ENCODE results near the gene KAT5. TPM values are rescaled to one million over a fixed set of nuclear protein-coding genes. Genes with fewer than 3 reads are reported as not detected.
A peak's percentile ranks its signal among the peaks of the same experiment; 100 is the strongest.

The KAT5 gene
- total and polyA plus RNA-seq, 10 of the 15 experiments (the other 5 are each of a cell fraction or from before 2014, with no cell fraction given) = 3.4 to 66.1 (median 46.3) TPM

DNA sequence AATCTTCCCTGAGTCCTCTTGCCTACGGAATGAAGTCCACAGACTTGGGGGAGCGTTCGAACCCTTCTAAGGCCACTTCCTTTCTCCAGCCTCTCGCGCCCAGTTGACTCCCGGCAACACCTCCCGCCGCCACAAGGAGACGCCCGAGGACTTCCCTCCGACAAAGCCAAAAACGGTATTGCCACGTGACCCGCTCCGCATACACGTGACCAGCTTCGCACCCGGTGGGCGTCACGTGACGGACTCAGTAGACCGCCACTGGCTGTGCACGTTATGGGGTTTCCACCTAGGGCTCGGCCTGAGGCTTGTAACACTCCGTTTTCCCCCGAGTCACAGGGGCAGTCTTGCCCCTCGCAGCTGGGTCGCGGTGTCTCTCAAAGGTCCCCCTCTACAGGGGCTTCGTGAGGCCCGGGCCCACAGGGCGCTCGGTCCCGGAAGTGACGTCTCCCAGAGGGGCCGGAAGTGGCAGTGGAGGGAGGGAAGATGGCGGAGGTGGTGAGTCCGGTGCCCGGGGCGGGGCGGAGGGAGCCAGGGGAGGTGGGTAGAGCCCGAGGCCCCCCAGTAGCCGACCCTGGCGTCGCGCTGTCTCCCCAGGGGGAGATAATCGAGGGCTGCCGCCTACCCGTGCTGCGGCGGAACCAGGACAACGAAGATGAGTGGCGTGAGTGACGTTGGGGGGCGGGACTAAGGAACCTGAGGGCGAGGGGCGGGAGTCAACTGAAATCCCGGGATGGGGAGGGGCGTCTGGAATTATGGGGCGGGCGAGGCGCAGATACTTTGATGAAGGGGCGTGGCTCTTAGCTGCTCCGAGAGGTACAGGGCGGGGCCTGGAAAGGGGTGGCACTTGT, at the start of gene KAT5 (continued):
- TF ChIP-seq, protein P1, sequence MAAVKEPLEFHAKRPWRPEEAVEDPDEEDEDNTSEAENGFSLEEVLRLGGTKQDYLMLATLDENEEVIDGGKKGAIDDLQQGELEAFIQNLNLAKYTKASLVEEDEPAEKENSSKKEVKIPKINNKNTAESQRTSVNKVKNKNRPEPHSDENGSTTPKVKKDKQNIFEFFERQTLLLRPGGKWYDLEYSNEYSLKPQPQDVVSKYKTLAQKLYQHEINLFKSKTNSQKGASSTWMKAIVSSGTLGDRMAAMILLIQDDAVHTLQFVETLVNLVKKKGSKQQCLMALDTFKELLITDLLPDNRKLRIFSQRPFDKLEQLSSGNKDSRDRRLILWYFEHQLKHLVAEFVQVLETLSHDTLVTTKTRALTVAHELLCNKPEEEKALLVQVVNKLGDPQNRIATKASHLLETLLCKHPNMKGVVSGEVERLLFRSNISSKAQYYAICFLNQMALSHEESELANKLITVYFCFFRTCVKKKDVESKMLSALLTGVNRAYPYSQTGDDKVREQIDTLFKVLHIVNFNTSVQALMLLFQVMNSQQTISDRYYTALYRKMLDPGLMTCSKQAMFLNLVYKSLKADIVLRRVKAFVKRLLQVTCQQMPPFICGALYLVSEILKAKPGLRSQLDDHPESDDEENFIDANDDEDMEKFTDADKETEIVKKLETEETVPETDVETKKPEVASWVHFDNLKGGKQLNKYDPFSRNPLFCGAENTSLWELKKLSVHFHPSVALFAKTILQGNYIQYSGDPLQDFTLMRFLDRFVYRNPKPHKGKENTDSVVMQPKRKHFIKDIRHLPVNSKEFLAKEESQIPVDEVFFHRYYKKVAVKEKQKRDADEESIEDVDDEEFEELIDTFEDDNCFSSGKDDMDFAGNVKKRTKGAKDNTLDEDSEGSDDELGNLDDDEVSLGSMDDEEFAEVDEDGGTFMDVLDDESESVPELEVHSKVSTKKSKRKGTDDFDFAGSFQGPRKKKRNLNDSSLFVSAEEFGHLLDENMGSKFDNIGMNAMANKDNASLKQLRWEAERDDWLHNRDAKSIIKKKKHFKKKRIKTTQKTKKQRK (IDR thresholded peaks at IDR 0.05; ENCODE audit: low read depth, low read length) = peak; percentile 19; the same call in 1 of the 2 replicates
- peak; percentile 91 for TF ChIP-seq GATAD2B (conservative IDR thresholded peaks at IDR 0.05; ENCODE audit: low read depth)
- TF ChIP-seq, protein P2, sequence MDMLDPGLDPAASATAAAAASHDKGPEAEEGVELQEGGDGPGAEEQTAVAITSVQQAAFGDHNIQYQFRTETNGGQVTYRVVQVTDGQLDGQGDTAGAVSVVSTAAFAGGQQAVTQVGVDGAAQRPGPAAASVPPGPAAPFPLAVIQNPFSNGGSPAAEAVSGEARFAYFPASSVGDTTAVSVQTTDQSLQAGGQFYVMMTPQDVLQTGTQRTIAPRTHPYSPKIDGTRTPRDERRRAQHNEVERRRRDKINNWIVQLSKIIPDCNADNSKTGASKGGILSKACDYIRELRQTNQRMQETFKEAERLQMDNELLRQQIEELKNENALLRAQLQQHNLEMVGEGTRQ (IDR thresholded peaks at IDR 0.05; ENCODE audit: borderline replicate concordance, low read depth, low read length) = peak; percentile 100
- no peak for TF ChIP-seq ZSCAN29 (IDR thresholded peaks at IDR 0.05)
- no peak for TF ChIP-seq NR2C2 (IDR thresholded peaks at IDR 0.05; ENCODE audit: borderline replicate concordance, control insufficient read depth, insufficient read length, low read depth)
- peak; percentile 34 to 48; a peak in 3 of 4 replicates for TF ChIP-seq IKZF2 (IDR thresholded peaks at IDR 0.05)
- TF ChIP-seq, protein P3, sequence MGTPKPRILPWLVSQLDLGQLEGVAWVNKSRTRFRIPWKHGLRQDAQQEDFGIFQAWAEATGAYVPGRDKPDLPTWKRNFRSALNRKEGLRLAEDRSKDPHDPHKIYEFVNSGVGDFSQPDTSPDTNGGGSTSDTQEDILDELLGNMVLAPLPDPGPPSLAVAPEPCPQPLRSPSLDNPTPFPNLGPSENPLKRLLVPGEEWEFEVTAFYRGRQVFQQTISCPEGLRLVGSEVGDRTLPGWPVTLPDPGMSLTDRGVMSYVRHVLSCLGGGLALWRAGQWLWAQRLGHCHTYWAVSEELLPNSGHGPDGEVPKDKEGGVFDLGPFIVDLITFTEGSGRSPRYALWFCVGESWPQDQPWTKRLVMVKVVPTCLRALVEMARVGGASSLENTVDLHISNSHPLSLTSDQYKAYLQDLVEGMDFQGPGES (IDR thresholded peaks at IDR 0.05) = peak; percentile 77
- peak; percentile 89 for TF ChIP-seq KLF5 (IDR thresholded peaks at IDR 0.05; ENCODE audit: partially characterized antibody)
- TF ChIP-seq RUNX3 (IDR thresholded peaks at IDR 0.05; ENCODE audit: low read length) = peak; percentile 64
- 0 out of 2 replicates have a peak, but pooled peaks have one; percentile 25 for TF ChIP-seq PAX5 (IDR thresholded peaks at IDR 0.05; ENCODE audit: borderline replicate concordance, low read depth, low read length)
- peak; percentile 77; the same call in 1 of the 2 replicates for TF ChIP-seq TBL1XR1 (IDR thresholded peaks at IDR 0.05; ENCODE audit: low read depth, low read length)
- TF ChIP-seq NRF1 (conservative IDR thresholded peaks at IDR 0.05; ENCODE audit: low read depth, low read length) = peak; percentile 3; the same call in 1 of the 2 replicates
- TF ChIP-seq, protein P4, sequence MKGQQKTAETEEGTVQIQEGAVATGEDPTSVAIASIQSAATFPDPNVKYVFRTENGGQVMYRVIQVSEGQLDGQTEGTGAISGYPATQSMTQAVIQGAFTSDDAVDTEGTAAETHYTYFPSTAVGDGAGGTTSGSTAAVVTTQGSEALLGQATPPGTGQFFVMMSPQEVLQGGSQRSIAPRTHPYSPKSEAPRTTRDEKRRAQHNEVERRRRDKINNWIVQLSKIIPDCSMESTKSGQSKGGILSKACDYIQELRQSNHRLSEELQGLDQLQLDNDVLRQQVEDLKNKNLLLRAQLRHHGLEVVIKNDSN (IDR thresholded peaks at IDR 0.05; ENCODE audit: borderline replicate concordance, extremely low read length, insufficient read depth, low read depth, low read length) = peak; percentile 100
- peak; percentile 16; the same call in 1 of the 2 replicates for TF ChIP-seq MYB (IDR thresholded peaks at IDR 0.05; ENCODE audit: borderline replicate concordance, low read depth, low read length)
- peak; percentile 79; the same call in 1 of the 2 replicates for TF ChIP-seq HDGF (IDR thresholded peaks at IDR 0.05)
- peak; percentile 98 for TF ChIP-seq NBN (IDR thresholded peaks at IDR 0.05)
- TF ChIP-seq RAD51 (IDR thresholded peaks at IDR 0.05) = peak; percentile 100
- no peak for TF ChIP-seq ETV6 (conservative IDR thresholded peaks at IDR 0.05 in 1 of 2, IDR thresholded peaks at IDR 0.05 in 1 of 2; ENCODE audit: borderline replicate concordance in 1 of 2, low read depth in 1 of 2)
- no peak; the same call in 1 of the 2 replicates for TF ChIP-seq CHD2 (IDR thresholded peaks at IDR 0.05; ENCODE audit: borderline replicate concordance, low read depth, low read length)
- peak; percentile 42; the same call in 1 of the 2 replicates for TF ChIP-seq TCF3 (IDR thresholded peaks at IDR 0.05; ENCODE audit: borderline replicate concordance, insufficient read depth, low read depth, low read length)
- peak; percentile 96 for TF ChIP-seq RB1 (IDR thresholded peaks at IDR 0.05; ENCODE audit: borderline replicate concordance)
- TF ChIP-seq KDM1A (IDR thresholded peaks at IDR 0.05; ENCODE audit: borderline replicate concordance) = no peak
- TF ChIP-seq YBX1 (IDR thresholded peaks at IDR 0.05) = no peak
- no peak for TF ChIP-seq SREBF1 (IDR thresholded peaks at IDR 0.05; ENCODE audit: low read length)

All from GM12878 (cell line).